ENCODE measurements around the gene WDR31. TPM values are rescaled to one million over a fixed set of nuclear protein-coding genes. Genes with fewer than 3 reads are reported as not detected.

The WDR31 gene
- polyA plus RNA-seq, 1 donor (not counting 4 experiments of a cell fraction or from before 2014, with no cell fraction given), result 0.94 TPM

- no peaks in the 10 kb centered on the region for H3K79me2 ChIP-seq (ENCODE audit: control insufficient read depth, insufficient read depth, low read length)
- DNase-seq (ENCODE audit: low read depth, low spot score), result no peak
- peaks cover 0 to 2% of the 10 kb centered on the region in 2 experiments for H3K36me3 ChIP-seq (ENCODE audit: control insufficient read depth in 2 of 2, extremely low read depth in 1 of 2, insufficient read depth in 2 of 2, low read length in 2 of 2)
- H3K9me1 ChIP-seq (ENCODE audit: control insufficient read depth, extremely low read depth, insufficient read depth, low read length), result no peaks in the 10 kb centered on the region
- H3K4me3 ChIP-seq (ENCODE audit: control insufficient read depth in 2 of 3, extremely low read depth in 1 of 3, insufficient read depth in 2 of 3, low read depth in 1 of 3, low read length in 3 of 3), result no peak overlapping the region
- dilution Hi-C loops (cut with MboI; ENCODE audit: extremely low pct_ligation_motif_present, low sequenced_read_pairs), result no loop called here
- H3K27me3 ChIP-seq (ENCODE audit: control insufficient read depth, extremely low read depth, insufficient read depth, low read length), result no peaks in the 10 kb centered on the region
- FAIRE-seq, result no peak
- no peak overlapping the region for H3K27ac ChIP-seq (ENCODE audit: control insufficient read depth, insufficient read depth, low read length)
- H3K4me2 ChIP-seq (ENCODE audit: control insufficient read depth, extremely low read depth, insufficient read depth, low read depth, low read length), result no peak overlapping the region
- no peak overlapping the region for H2AFZ ChIP-seq (ENCODE audit: control insufficient read depth, low read length)
- no peaks in the 10 kb centered on the region for H4K20me1 ChIP-seq (ENCODE audit: control insufficient read depth, extremely low read depth, insufficient read depth, low read length)
- H3K9me3 ChIP-seq (ENCODE audit: control insufficient read depth, low read depth, low read length), result no peaks in the 10 kb centered on the region
- H3K4me1 ChIP-seq (ENCODE audit: control insufficient read depth, extremely low read depth, insufficient read depth, low read length), result no peaks in the 10 kb centered on the region
- TF ChIP-seq EZH2 (IDR thresholded peaks at IDR 0.05; ENCODE audit: low read length), result no peak
- peak in 1 of 3 experiments; percentile 11 for TF ChIP-seq CTCF (optimal IDR thresholded peaks at IDR 0.05 in 1 of 3, IDR thresholded peaks at IDR 0.05 in 1 of 3, conservative IDR thresholded peaks at IDR 0.05 in 1 of 3; ENCODE audit: extremely low read depth in 1 of 3, insufficient read depth in 2 of 3, low read length in 3 of 3)
- H3K9ac ChIP-seq (ENCODE audit: control insufficient read depth, extremely low read depth, insufficient read depth, low read length), result no peak overlapping the region
These were observed 22.3 kb downstream of the WDR31 start for GRCh38 chr9:113317777-113318176.

DNA sequence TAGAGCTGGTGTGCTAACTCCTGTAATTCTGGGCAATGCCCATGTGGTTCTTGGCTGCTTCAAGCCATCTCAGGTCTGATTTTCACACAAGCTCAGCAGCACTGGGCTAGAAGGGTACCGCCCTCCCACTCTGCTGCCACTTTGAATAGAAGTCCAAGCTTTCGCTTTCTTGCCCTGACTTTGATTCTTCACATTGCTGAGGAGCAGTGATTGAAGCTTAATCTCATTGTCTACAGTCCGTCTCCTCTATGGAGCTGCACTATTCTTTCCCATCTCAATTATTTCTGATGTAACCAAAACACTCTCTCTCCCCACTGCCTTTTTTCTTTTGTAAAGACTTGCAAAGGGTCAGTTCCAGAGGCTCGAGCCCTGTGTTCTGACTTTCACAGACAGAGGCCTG, 24.0 kb downstream of the WDR31 start:
- Histone ChIP-seq H3K9me1 (ENCODE audit: control insufficient read depth, extremely low read depth, insufficient read depth, low read length) (no peaks in the 10 kb centered on the region), H3K9ac (ENCODE audit: control insufficient read depth, extremely low read depth, insufficient read depth, low read length) (no peak overlapping the region), H3K9me3 (ENCODE audit: control insufficient read depth, low read depth, low read length) (no peaks in the 10 kb centered on the region), H3K4me2 (ENCODE audit: control insufficient read depth, extremely low read depth, insufficient read depth, low read depth, low read length) (no peak overlapping the region), H3K79me2 (ENCODE audit: control insufficient read depth, insufficient read depth, low read length) (no peaks in the 10 kb centered on the region), H3K4me3 (ENCODE audit: control insufficient read depth in 2 of 3, extremely low read depth in 1 of 3, insufficient read depth in 2 of 3, low read depth in 1 of 3, low read length in 3 of 3) (no peak overlapping the region), H2AFZ (ENCODE audit: control insufficient read depth, low read length) (no peak overlapping the region), H3K4me1 (ENCODE audit: control insufficient read depth, extremely low read depth, insufficient read depth, low read length) (no peaks in the 10 kb centered on the region), H3K27me3 (ENCODE audit: control insufficient read depth, extremely low read depth, insufficient read depth, low read length) (no peaks in the 10 kb centered on the region), H3K36me3 (ENCODE audit: control insufficient read depth in 2 of 2, extremely low read depth in 1 of 2, insufficient read depth in 2 of 2, low read length in 2 of 2) (peaks cover 0 to 2% of the 10 kb centered on the region in 2 experiments), H3K27ac (ENCODE audit: control insufficient read depth, insufficient read depth, low read length) (no peak overlapping the region), H4K20me1 (ENCODE audit: control insufficient read depth, extremely low read depth, insufficient read depth, low read length) (no peaks in the 10 kb centered on the region)
- DNase-seq (ENCODE audit: low read depth, low spot score) (no peak), FAIRE-seq (no peak)
- dilution Hi-C loops (cut with MboI; ENCODE audit: extremely low pct_ligation_motif_present, low sequenced_read_pairs), result no loop called here
- TF ChIP-seq CTCF (optimal IDR thresholded peaks at IDR 0.05 in 1 of 3, IDR thresholded peaks at IDR 0.05 in 1 of 3, conservative IDR thresholded peaks at IDR 0.05 in 1 of 3; ENCODE audit: extremely low read depth in 1 of 3, insufficient read depth in 2 of 3, low read length in 3 of 3) (no peak), EZH2 (IDR thresholded peaks at IDR 0.05; ENCODE audit: low read length) (no peak)

Data from keratinocyte (primary cell).